SK-N-MC (cell line): ENCODE measurements around the gene NCAPG2.
"Not testable (repeated sequence)": the region's sequence is repeated elsewhere in the genome, so short reads cannot be mapped to it uniquely, and the experiment has no call there.

Experiments used
- DNase-seq: peaks from one replicate; pipeline ENCODE4 v3.0.0-alpha.2; 2011; ENCODE audit warnings: low read depth, low spot score
- H3K27ac ChIP-seq: fragments of 200-600 bp; sonication (generic); 2 replicates; pipeline ENCODE4 v1.5.1; 2016; ENCODE audit warnings: mixed run types
- H3K36me3 ChIP-seq: fragments of 200-600 bp; sonication (generic); 2 replicates; pipeline ENCODE4 v1.6.1; 2017; ENCODE audit warnings: antibody characterized with exemption, low read length, mixed read lengths; ENCODE audit not compliant: insufficient read depth
- H3K4me3 ChIP-seq: fragments of 200-600 bp; sonication (generic); 2 replicates; pipeline ENCODE4 v1.5.1; 2016
- H3K9ac ChIP-seq: fragments of 200-600 bp; sonication (generic); 2 replicates; pipeline ENCODE4 v1.8.0; 2017; ENCODE audit warnings: mixed run types, mixed read lengths; ENCODE audit not compliant: insufficient read length
- H3K9me3 ChIP-seq: fragments of 200-600 bp; sonication (generic); 2 replicates; pipeline ENCODE4 v1.6.1; 2017; ENCODE audit warnings: low read depth, mild to moderate bottlenecking, antibody characterized with exemption, low read length, moderate library complexity, mixed read lengths
- EZH2 ChIP-seq: fragments of 200-600 bp; sonication (generic); IDR thresholded peaks from one replicate; pipeline ENCODE4 v1.6.1; 2017; ENCODE audit warnings: antibody characterized with exemption
- FOXP2 ChIP-seq: optimal IDR thresholded peaks from 2 replicates; pipeline ENCODE3; 2011; ENCODE audit warnings: mild to moderate bottlenecking, moderate library complexity; ENCODE audit not compliant: insufficient read depth; ENCODE audit errors: extremely low read length, control extremely low read depth
- POLR2AphosphoS5 ChIP-seq: IDR thresholded peaks from 2 replicates; pipeline ENCODE4 v1.6.1; 2012; ENCODE audit warnings: mild to moderate bottlenecking, low read depth, low read length, borderline replicate concordance

The NCAPG2 gene

DNA sequence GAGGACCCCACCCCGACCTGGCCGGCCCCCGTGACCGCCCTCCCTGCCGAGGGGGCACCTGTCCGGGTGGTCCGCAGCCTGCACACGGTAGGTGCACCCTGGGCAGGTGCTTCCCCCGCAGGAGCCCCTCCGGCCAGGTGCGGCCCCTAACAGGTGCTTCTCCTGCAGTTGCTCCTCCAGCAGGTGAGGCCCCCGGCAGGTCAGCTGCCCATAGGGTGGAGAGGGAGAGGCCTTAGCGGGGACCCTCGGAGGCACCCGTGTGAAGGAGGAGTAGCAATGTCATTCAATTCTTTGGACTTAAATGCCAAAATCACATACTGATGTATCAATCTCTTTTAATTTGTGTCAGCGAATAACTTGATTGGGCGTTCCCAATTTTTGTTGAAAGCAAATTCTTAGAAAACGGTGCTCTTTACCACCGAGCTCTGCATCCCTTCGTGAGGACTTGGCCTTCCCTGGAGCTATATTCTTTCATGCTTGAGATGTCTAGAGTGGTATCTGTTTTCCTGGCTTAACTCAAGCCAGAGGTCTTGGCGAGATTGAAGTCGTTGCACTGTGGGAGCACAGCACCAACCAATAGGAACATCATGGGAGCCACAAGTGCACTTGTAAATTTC, 738 bp upstream of the NCAPG2 start:
- Histone ChIP-seq H3K36me3 (peaks cover 26% of the 10 kb centered on the region), H3K27ac (no peak overlapping the region)
- TF ChIP-seq POLR2AphosphoS5 (no peak), FOXP2 (no peak), EZH2 (no peak)

GRCh38 chr7:158703679-158704523, 703 bp downstream of the NCAPG2 start:
- peak overlapping the region; percentile 82 for H3K27ac ChIP-seq
- H3K9me3 ChIP-seq, DNase-seq: not testable (repeated sequence)
- peaks cover 41% of the 10 kb centered on the region for H3K36me3 ChIP-seq
- H3K4me3 ChIP-seq: peak overlapping the region; percentile 90
- H3K9ac ChIP-seq: peak overlapping the region; percentile 98

More for the DNA sequence above, 738 bp upstream of the NCAPG2 start:
- Histone ChIP-seq H3K9ac (peak overlapping the region; percentile 98), H3K4me3 (peak overlapping the region; percentile 90), H3K9me3 (no peaks in the 10 kb centered on the region)
- DNase-seq: no peak

GRCh38 chr7:158702944-158703343, 1.7 kb downstream of the NCAPG2 start:
- H3K27ac ChIP-seq: no peak overlapping the region
- peak overlapping the region; percentile 98 for H3K9ac ChIP-seq
- no peak for TF ChIP-seq FOXP2
- TF ChIP-seq EZH2: no peak
- TF ChIP-seq POLR2AphosphoS5: no peak
- H3K4me3 ChIP-seq: peak overlapping the region; percentile 90
- H3K9me3 ChIP-seq: no peaks in the 10 kb centered on the region
- peaks cover 50% of the 10 kb centered on the region for H3K36me3 ChIP-seq
- no peak for DNase-seq

DNA sequence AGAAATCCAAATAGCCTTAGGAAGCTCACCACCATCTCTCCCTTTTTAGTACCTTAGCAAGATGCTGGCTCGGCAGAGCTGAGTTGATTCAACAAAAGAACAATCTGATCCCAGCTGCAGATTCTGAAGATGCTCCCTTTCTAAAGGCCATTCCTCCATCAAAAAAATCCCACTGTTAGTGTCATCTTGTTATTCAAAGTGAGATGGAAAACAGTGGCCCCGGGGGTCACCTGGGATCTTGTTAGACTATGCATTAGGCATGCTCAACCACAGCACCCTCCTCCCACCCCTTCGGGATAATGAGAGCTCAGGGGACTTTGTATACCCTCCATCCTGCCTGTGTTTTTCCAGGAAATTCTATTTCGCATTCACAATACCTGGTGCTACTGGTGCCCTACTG, 2.4 kb downstream of the NCAPG2 start:
- Histone ChIP-seq H3K4me3 (peak overlapping the region; percentile 90), H3K36me3 (peaks cover 57% of the 10 kb centered on the region), H3K9me3 (no peaks in the 10 kb centered on the region), H3K9ac (no peak overlapping the region), H3K27ac (no peak overlapping the region)
- no peak for TF ChIP-seq POLR2AphosphoS5
- TF ChIP-seq FOXP2: no peak
- no peak for TF ChIP-seq EZH2
- no peak for DNase-seq

DNA sequence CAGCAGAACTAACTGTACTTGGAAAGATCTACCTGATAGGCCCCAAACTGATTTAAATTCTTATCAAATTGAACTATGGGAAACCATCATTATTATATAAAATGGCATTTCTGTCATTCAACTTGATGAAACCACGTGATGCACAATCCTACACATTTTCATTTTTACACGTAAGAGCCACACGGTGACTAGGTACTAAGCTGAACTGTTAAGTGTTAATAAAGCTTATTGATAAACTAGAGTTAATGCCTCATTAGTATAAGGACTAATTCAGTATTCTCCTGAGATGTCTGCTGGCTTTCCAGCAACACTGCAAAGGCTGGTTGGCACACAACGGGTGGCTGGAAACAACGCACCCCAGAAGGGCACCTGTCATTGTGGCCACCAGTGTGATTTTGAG, 4.6 kb downstream of the NCAPG2 start:
- no peak for DNase-seq
- no peak overlapping the region for H3K9ac ChIP-seq
- H3K9me3 ChIP-seq: no peaks in the 10 kb centered on the region
- H3K4me3 ChIP-seq: no peak overlapping the region
- no peak overlapping the region for H3K27ac ChIP-seq
- H3K36me3 ChIP-seq: peaks cover 78% of the 10 kb centered on the region
- TF ChIP-seq POLR2AphosphoS5 (no peak), EZH2 (no peak), FOXP2 (no peak)

- no peak overlapping the region for H3K4me3 ChIP-seq
- TF ChIP-seq EZH2 (no peak), POLR2AphosphoS5 (no peak), FOXP2 (no peak)
- H3K9me3 ChIP-seq: no peaks in the 10 kb centered on the region
- no peak overlapping the region for H3K27ac ChIP-seq
- H3K36me3 ChIP-seq: peaks cover 82% of the 10 kb centered on the region
- H3K9ac ChIP-seq: no peak overlapping the region
- DNase-seq: no peak
Observed at GRCh38 chr7:158699341-158699740, 5.3 kb downstream of the NCAPG2 start.

- H3K36me3 ChIP-seq: peaks cover 85% of the 10 kb centered on the region
Observed at GRCh38 chr7:158698657-158699195, 5.9 kb downstream of the NCAPG2 start.

GRCh38 chr7:158697597-158697996, 7.0 kb downstream of the NCAPG2 start:
- not testable (repeated sequence) for H3K4me3 ChIP-seq, H3K9ac ChIP-seq, DNase-seq, H3K9me3 ChIP-seq, H3K27ac ChIP-seq
- peaks cover 87% of the 10 kb centered on the region for H3K36me3 ChIP-seq

More at GRCh38 chr7:158698657-158699195, 5.9 kb downstream of the NCAPG2 start:
- TF ChIP-seq EZH2: no peak
- no peak for TF ChIP-seq POLR2AphosphoS5
- H3K4me3 ChIP-seq: no peak overlapping the region
- no peak overlapping the region for H3K9ac ChIP-seq
- DNase-seq: no peak
- H3K27ac ChIP-seq: no peak overlapping the region
- H3K9me3 ChIP-seq: no peaks in the 10 kb centered on the region
